ENCODE results near the gene ARHGAP30.

DNA sequence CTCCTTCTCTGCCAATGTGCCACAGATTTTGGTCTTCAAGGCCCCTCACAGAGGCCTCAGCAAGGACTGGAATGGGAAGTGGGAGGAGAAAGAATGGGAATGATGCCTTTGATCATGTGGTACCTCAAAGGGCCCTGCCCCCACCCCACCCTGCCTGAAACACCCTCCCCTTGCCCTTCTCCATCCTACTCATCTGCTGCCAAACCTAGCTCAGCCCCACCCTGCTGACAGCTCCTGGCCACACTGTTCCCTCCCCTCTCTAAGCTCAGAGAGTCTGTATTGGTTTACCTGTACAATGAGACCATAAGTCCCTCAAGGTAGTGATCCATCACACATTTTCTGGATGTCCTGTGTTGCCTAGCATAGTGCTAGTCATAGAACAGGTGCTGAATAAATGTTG is 6.7 kb upstream of the ARHGAP30 start:
- TF ChIP-seq CTCF (IDR thresholded peaks at IDR 0.05) = no peak
- TF ChIP-seq EP300 (IDR thresholded peaks at IDR 0.05) = no peak

Measured in tibial nerve (tissue), 4 donors.